Bladder microvascular endothelial cell (primary cell): Measurements from ENCODE around the gene PAX6. TPM values are rescaled to one million over a fixed set of nuclear protein-coding genes. Genes with fewer than 3 reads are reported as not detected.

Source experiments
- total RNA-seq: library from RNA; depleted of rRNA; stranded (reverse); fragments of >200 nt; gene quantifications from 2 replicates; pipeline ENCODE4 v1.2.3, GENCODE V29; 2014

PAX6 gene
- 0.13 TPM in 1 of 2 replicates, not detected in the other for total RNA-seq

GRCh38 chr11:31810779-31811647 lies at the start of gene PAX6:
Gene PAX6 (minus strand): TSS chr11:31811322. CDS start chr11:31806411, 4,911 bp downstream.

